ENCODE data around the gene ITGB4.

DNA sequence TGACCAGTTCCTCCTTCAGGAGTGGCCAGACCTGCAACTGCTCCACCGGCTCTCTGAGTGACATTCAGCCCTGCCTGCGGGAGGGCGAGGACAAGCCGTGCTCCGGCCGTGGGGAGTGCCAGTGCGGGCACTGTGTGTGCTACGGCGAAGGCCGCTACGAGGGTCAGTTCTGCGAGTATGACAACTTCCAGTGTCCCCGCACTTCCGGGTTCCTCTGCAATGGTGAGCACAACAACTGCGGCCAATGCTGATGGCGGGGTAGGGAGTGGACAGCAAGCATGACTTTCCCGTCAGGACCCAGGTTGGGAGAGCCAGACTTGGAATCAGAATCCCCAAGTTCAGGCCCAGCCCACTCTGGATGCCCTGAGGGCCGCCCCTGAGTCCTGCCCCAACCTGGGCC lies 12.2 kb downstream of the ITGB4 start:
- no peak for TF ChIP-seq POLR2A (IDR thresholded peaks at IDR 0.05)
- TF ChIP-seq, protein P1, sequence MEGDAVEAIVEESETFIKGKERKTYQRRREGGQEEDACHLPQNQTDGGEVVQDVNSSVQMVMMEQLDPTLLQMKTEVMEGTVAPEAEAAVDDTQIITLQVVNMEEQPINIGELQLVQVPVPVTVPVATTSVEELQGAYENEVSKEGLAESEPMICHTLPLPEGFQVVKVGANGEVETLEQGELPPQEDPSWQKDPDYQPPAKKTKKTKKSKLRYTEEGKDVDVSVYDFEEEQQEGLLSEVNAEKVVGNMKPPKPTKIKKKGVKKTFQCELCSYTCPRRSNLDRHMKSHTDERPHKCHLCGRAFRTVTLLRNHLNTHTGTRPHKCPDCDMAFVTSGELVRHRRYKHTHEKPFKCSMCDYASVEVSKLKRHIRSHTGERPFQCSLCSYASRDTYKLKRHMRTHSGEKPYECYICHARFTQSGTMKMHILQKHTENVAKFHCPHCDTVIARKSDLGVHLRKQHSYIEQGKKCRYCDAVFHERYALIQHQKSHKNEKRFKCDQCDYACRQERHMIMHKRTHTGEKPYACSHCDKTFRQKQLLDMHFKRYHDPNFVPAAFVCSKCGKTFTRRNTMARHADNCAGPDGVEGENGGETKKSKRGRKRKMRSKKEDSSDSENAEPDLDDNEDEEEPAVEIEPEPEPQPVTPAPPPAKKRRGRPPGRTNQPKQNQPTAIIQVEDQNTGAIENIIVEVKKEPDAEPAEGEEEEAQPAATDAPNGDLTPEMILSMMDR (IDR thresholded peaks at IDR 0.05), result no peak

Measured in gastroesophageal sphincter (tissue), 3 donors.